Naive thymus-derived CD4-positive, alpha-beta T cell (primary cell): Measurements from ENCODE around the gene STK32C. TPM values are rescaled to one million over a fixed set of nuclear protein-coding genes. Genes with fewer than 3 reads are reported as not detected.

Experiments used
- ATAC-seq: fragments of 150-1000 bp; cut with Tn5 transposase; 2 replicates; pipeline ENCODE4 v1.10.0; 2021; ENCODE audit warnings: mild to moderate bottlenecking, moderate library complexity
- CTCF ChIA-PET: fragments of 350-600 bp; sonication (Branson Sonifier 250); formaldehyde crosslinking; loops from one replicate; lab custom pipeline; 2021; ENCODE audit warnings: antibody characterized with exemption; lab: Charles Lee
- POLR2A ChIA-PET: fragments of 350-600 bp; sonication (Branson Sonifier 250); formaldehyde crosslinking; loops from one replicate; lab custom pipeline; 2021; ENCODE audit warnings: antibody characterized with exemption, inconsistent platforms; lab: Charles Lee
- DNase-seq, 9 donors: peaks; one replicate each; pipeline versions ENCODE4 v3.0.0 to v3.0.0-alpha.2; 2020 to 2022; ENCODE audit warnings: mixed read lengths in 1 of 9
- H3K27ac ChIP-seq: one replicate; pipeline ENCODE4 v1.7.0; 2013; ENCODE audit warnings: mild to moderate bottlenecking, low read depth, low read length, moderate library complexity
- H3K27me3 ChIP-seq, 2 donors: one replicate each; pipeline ENCODE4 v1.7.0; 2013; ENCODE audit warnings: low read length in 2 of 2, mild to moderate bottlenecking in 2 of 2, moderate library complexity in 2 of 2; ENCODE audit not compliant: control insufficient read depth in 2 of 2, insufficient read depth in 2 of 2
- H3K36me3 ChIP-seq, 3 experiments: 1 replicate in 2 of 3; 2 replicates in 1 of 3; pipeline ENCODE4 v1.7.0; 2013; ENCODE audit warnings: low read length in 3 of 3, mild to moderate bottlenecking in 3 of 3, moderate library complexity in 1 of 3; ENCODE audit not compliant: insufficient read depth in 3 of 3, control insufficient read depth in 2 of 3
- H3K4me1 ChIP-seq, 2 donors: one replicate each; pipeline ENCODE4 v1.7.0; 2013; ENCODE audit warnings: low read length in 2 of 2, mild to moderate bottlenecking in 2 of 2, moderate library complexity in 1 of 2; ENCODE audit not compliant: control insufficient read depth in 2 of 2, insufficient read depth in 2 of 2
- H3K4me3 ChIP-seq: 2 replicates; pipeline ENCODE4 v1.7.0; 2013; ENCODE audit warnings: mild to moderate bottlenecking, low read length
- H3K9me3 ChIP-seq, 3 experiments: 1 replicate in 2 of 3; 2 replicates in 1 of 3; pipeline ENCODE4 v1.7.0; 2013; ENCODE audit warnings: low read length in 3 of 3; ENCODE audit not compliant: control insufficient read depth in 2 of 3
- H3K27ac Mint-ChIP-seq, 9 donors: one replicate each; pipeline ENCODE4 v1.8.0; 2020 to 2022; ENCODE audit warnings: mixed read lengths in 9 of 9, mild to moderate bottlenecking in 8 of 9, moderate library complexity in 5 of 9, inconsistent platforms in 2 of 9
- H3K27me3 Mint-ChIP-seq, 5 donors: one replicate each; pipeline ENCODE4 v1.8.0; 2021 to 2022; ENCODE audit warnings: mixed read lengths in 5 of 5, mild to moderate bottlenecking in 1 of 5
- H3K36me3 Mint-ChIP-seq, 5 donors: one replicate each; pipeline ENCODE4 v1.8.0; 2020 to 2022; ENCODE audit warnings: mixed read lengths in 5 of 5, mild to moderate bottlenecking in 3 of 5, inconsistent platforms in 1 of 5
- H3K4me1 Mint-ChIP-seq, 7 donors: one replicate each; pipeline ENCODE4 v1.8.0; 2020 to 2022; ENCODE audit warnings: mixed read lengths in 7 of 7, mild to moderate bottlenecking in 3 of 7, inconsistent platforms in 1 of 7
- H3K4me3 Mint-ChIP-seq, 10 donors: one replicate each; pipeline ENCODE4 v1.8.0; 2020 to 2022; ENCODE audit warnings: mild to moderate bottlenecking in 10 of 10, mixed read lengths in 10 of 10, moderate library complexity in 6 of 10, inconsistent platforms in 2 of 10
- H3K9me3 Mint-ChIP-seq, 11 donors: one replicate each; pipeline ENCODE4 v1.8.0; 2020 to 2022; ENCODE audit warnings: mixed read lengths in 11 of 11, mild to moderate bottlenecking in 4 of 11, inconsistent platforms in 1 of 11, moderate library complexity in 1 of 11
- intact Hi-C, 2 donors: fragments of 100-400 bp; cut with micrococcal nuclease; formaldehyde crosslinking; loops; one replicate each; pipeline ENCODE4 v1.15.1; 2023
- polyA plus RNA-seq, 2 donors: library from polyadenylated mRNA; unstranded; fragments of 300-500 nt; fragmentation: Illumina TruSeq; gene quantifications; one replicate each; pipeline ENCODE4 v1.2.3, GENCODE V29; 2021
- total RNA-seq, 6 experiments: library from RNA in 5 of 6; stranded (reverse) in 5 of 6; gene quantifications; 1 replicate in 5 of 6; 2 replicates in 1 of 6; pipeline ENCODE4 v1.2.3 and lab custom pipeline; 2021 to 2026

The STK32C gene
- total and polyA plus RNA-seq, 7 experiments from 2014 or later: 4.6 to 19.4 (median 11.8) TPM

- H3K4me1 ChIP-seq: no peaks in the 10 kb centered on the region
- H3K9me3 ChIP-seq: no peaks in the 10 kb centered on the region
- POLR2A ChIA-PET: no interaction called here
- ATAC-seq (no peak), DNase-seq (no peak)
- H3K27me3 ChIP-seq: no peaks in the 10 kb centered on the region
- no peaks in the 10 kb centered on the region for H3K36me3 Mint-ChIP-seq
- H3K9me3 Mint-ChIP-seq: peaks cover 0 to 2% (median 0%) of the 10 kb centered on the region in 11 donors
- CTCF ChIA-PET: no interaction called here
- H3K27ac ChIP-seq: no peak overlapping the region
- H3K4me3 Mint-ChIP-seq: no peak overlapping the region
- H3K4me1 Mint-ChIP-seq: peaks cover 0 to 23% (median 3%) of the 10 kb centered on the region in 7 donors
- H3K36me3 ChIP-seq: no peaks in the 10 kb centered on the region
- intact Hi-C loops: no loop called here
- H3K27me3 Mint-ChIP-seq: no peaks in the 10 kb centered on the region
- no peak overlapping the region for H3K4me3 ChIP-seq
- no peak overlapping the region for H3K27ac Mint-ChIP-seq
These were observed 49.3 kb downstream of the STK32C start for GRCh38 chr10:132258423-132258822.

- Histone ChIP-seq H3K27ac (no peak overlapping the region), H3K4me3 (no peak overlapping the region), H3K9me3 (no peaks in the 10 kb centered on the region), H3K36me3 (no peaks in the 10 kb centered on the region), H3K4me1 (no peaks in the 10 kb centered on the region), H3K27me3 (no peaks in the 10 kb centered on the region)
- Mint-ChIP-seq H3K36me3 (no peaks in the 10 kb centered on the region), H3K4me1 (peaks cover 0 to 26% (median 0%) of the 10 kb centered on the region in 7 donors), H3K27me3 (no peaks in the 10 kb centered on the region), H3K9me3 (peaks cover 0 to 2% (median 0%) of the 10 kb centered on the region in 11 donors), H3K4me3 (no peak overlapping the region), H3K27ac (no peak overlapping the region)
- ChIA-PET POLR2A (no interaction called here), CTCF (no interaction called here)
- ATAC-seq (no peak), DNase-seq (no peak)
- intact Hi-C loops: no loop called here
These were observed 49.8 kb downstream of the STK32C start for GRCh38 chr10:132257907-132258306.

- Mint-ChIP-seq H3K4me1 (peaks cover 0 to 22% (median 0%) of the 10 kb centered on the region in 7 donors), H3K4me3 (no peak overlapping the region), H3K27me3 (no peaks in the 10 kb centered on the region), H3K36me3 (no peaks in the 10 kb centered on the region), H3K27ac (no peak overlapping the region), H3K9me3 (peaks cover 0 to 2% (median 0%) of the 10 kb centered on the region in 11 donors)
- ChIA-PET CTCF (no interaction called here), POLR2A (no interaction called here)
- H3K27me3 ChIP-seq: no peaks in the 10 kb centered on the region
- H3K27ac ChIP-seq: no peak overlapping the region
- DNase-seq: no peak
- ATAC-seq: peak; percentile 65
- H3K4me1 ChIP-seq: no peaks in the 10 kb centered on the region
- intact Hi-C loops: no loop called here
- no peaks in the 10 kb centered on the region for H3K36me3 ChIP-seq
- no peaks in the 10 kb centered on the region for H3K9me3 ChIP-seq
- H3K4me3 ChIP-seq: no peak overlapping the region
These were observed 50.5 kb downstream of the STK32C start for GRCh38 chr10:132257271-132257670.

- ChIA-PET CTCF (no interaction called here), POLR2A (no interaction called here)
- H3K9me3 ChIP-seq: no peaks in the 10 kb centered on the region
- no peak overlapping the region for H3K27ac ChIP-seq
- DNase-seq (no peak), ATAC-seq (no peak)
- intact Hi-C loops: no loop called here
- Mint-ChIP-seq H3K4me3 (no peak overlapping the region), H3K9me3 (peaks cover 0 to 2% (median 0%) of the 10 kb centered on the region in 11 donors), H3K4me1 (peaks cover 0 to 20% (median 0%) of the 10 kb centered on the region in 7 donors), H3K36me3 (no peaks in the 10 kb centered on the region), H3K27me3 (no peaks in the 10 kb centered on the region), H3K27ac (no peak overlapping the region)
- H3K27me3 ChIP-seq: no peaks in the 10 kb centered on the region
- H3K4me3 ChIP-seq: no peak overlapping the region
- no peaks in the 10 kb centered on the region for H3K36me3 ChIP-seq
- H3K4me1 ChIP-seq: no peaks in the 10 kb centered on the region
These were observed 50.9 kb downstream of the STK32C start for GRCh38 chr10:132256866-132257265.

- DNase-seq: no peak
- no peaks in the 10 kb centered on the region for H3K27me3 Mint-ChIP-seq
- Histone ChIP-seq H3K27me3 (no peaks in the 10 kb centered on the region), H3K36me3 (no peaks in the 10 kb centered on the region), H3K9me3 (no peaks in the 10 kb centered on the region), H3K4me1 (no peaks in the 10 kb centered on the region), H3K27ac (no peak overlapping the region), H3K4me3 (no peak overlapping the region)
- peaks cover 0 to 2% (median 0%) of the 10 kb centered on the region in 11 donors for H3K9me3 Mint-ChIP-seq
- intact Hi-C loops: no loop called here
- peaks cover 0 to 18% (median 0%) of the 10 kb centered on the region in 7 donors for H3K4me1 Mint-ChIP-seq
- POLR2A ChIA-PET: interaction anchor here (0.7 kb wide), 1 partner anchor 80 kb away, joined by 3 read pairs; no protein-coding TSS in a partner anchor
- H3K27ac Mint-ChIP-seq: no peak overlapping the region
- ATAC-seq: peak; percentile 55
- peak overlapping the region in 3 of 10 donors; percentile 29 to 34 (median 29) for H3K4me3 Mint-ChIP-seq
- no peaks in the 10 kb centered on the region for H3K36me3 Mint-ChIP-seq
- CTCF ChIA-PET: interaction anchor here (0.8 kb wide), 1 partner anchor 44 kb away, joined by 4 read pairs; no protein-coding TSS in a partner anchor
These were observed 52.0 kb downstream of the STK32C start for GRCh38 chr10:132255489-132256344.

GRCh38 chr10:132254841-132255240, 52.9 kb downstream of the STK32C start:
- ATAC-seq: peak; percentile 6
- Mint-ChIP-seq H3K36me3 (no peaks in the 10 kb centered on the region), H3K27me3 (no peaks in the 10 kb centered on the region), H3K4me1 (peaks cover 0 to 18% (median 0%) of the 10 kb centered on the region in 7 donors), H3K9me3 (peaks cover 0 to 2% (median 0%) of the 10 kb centered on the region in 11 donors), H3K4me3 (peak overlapping the region in 1 of 10 donors; percentile 29), H3K27ac (no peak overlapping the region)
- CTCF ChIA-PET: interaction anchor here (0.8 kb wide), 1 partner anchor 45 kb away, joined by 4 read pairs; no protein-coding TSS in a partner anchor
- H3K4me3 ChIP-seq: no peak overlapping the region
- POLR2A ChIA-PET: no interaction called here
- no peak for DNase-seq
- H3K27me3 ChIP-seq: no peaks in the 10 kb centered on the region
- no peaks in the 10 kb centered on the region for H3K36me3 ChIP-seq
- H3K27ac ChIP-seq: no peak overlapping the region
- H3K4me1 ChIP-seq: no peaks in the 10 kb centered on the region
- H3K9me3 ChIP-seq: no peaks in the 10 kb centered on the region
- intact Hi-C loops: no loop called here
